Suprapubic skin (tissue), 4 donors: ENCODE data around the gene SEMA3D.

Experiments
- EP300 ChIP-seq: sonication (generic); formaldehyde crosslinking; IDR thresholded peaks from one replicate; pipeline ENCODE4 v1.6.1; 2017; ENCODE audit warnings: antibody characterized with exemption
- POLR2A ChIP-seq, 2 donors: fragments of 450-650 bp; IDR thresholded peaks; one replicate each; pipeline ENCODE4 v1.6.1; 2017; ENCODE audit warnings: antibody characterized with exemption in 2 of 2, mild to moderate bottlenecking in 2 of 2, moderate library complexity in 2 of 2
- POLR2AphosphoS5 ChIP-seq, 3 donors: sonication (generic); formaldehyde crosslinking; IDR thresholded peaks; one replicate each; pipeline ENCODE4 v1.6.1; 2017; ENCODE audit warnings: antibody characterized with exemption in 3 of 3
- TF ChIP-seq, protein P1 (sequence below), 2 donors: fragments of 200-600 bp in 1 of 2; fragments of 450-650 bp in 1 of 2; sonication (generic) in 1 of 2; IDR thresholded peaks; one replicate each; pipeline ENCODE4 v1.5.1; 2016 to 2019; ENCODE audit warnings: antibody characterized with exemption in 2 of 2, mild to moderate bottlenecking in 1 of 2, moderate library complexity in 1 of 2

DNA sequence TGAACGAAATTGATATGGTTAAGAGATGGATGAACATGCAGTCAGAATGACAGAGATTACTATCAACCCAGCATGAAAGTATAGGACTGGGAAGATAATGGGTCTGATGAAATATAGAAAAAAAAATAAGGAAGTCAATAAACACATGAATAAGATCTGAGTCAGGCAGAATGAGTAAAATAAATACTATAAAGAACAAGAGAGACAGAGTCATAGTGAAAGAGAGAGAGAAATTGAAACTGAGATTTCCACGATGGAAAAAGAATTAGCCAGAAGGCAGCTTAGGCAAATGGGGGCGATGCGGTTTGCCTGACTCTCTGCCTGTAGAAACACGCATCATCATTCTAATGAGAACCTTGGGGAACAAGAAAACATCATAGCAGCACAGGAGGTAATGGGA is 26.6 kb downstream of the SEMA3D start:
- TF ChIP-seq, protein P1, sequence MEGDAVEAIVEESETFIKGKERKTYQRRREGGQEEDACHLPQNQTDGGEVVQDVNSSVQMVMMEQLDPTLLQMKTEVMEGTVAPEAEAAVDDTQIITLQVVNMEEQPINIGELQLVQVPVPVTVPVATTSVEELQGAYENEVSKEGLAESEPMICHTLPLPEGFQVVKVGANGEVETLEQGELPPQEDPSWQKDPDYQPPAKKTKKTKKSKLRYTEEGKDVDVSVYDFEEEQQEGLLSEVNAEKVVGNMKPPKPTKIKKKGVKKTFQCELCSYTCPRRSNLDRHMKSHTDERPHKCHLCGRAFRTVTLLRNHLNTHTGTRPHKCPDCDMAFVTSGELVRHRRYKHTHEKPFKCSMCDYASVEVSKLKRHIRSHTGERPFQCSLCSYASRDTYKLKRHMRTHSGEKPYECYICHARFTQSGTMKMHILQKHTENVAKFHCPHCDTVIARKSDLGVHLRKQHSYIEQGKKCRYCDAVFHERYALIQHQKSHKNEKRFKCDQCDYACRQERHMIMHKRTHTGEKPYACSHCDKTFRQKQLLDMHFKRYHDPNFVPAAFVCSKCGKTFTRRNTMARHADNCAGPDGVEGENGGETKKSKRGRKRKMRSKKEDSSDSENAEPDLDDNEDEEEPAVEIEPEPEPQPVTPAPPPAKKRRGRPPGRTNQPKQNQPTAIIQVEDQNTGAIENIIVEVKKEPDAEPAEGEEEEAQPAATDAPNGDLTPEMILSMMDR (IDR thresholded peaks at IDR 0.05) = no peak
- TF ChIP-seq POLR2AphosphoS5 (IDR thresholded peaks at IDR 0.05) (no peak), POLR2A (IDR thresholded peaks at IDR 0.05) (no peak), EP300 (no peak)
